Upper lobe of right lung (tissue), 1 donor: Measurements from ENCODE around the gene HPCA. TPM values are rescaled to one million over a fixed set of nuclear protein-coding genes. Genes with fewer than 3 reads are reported as not detected.

ENCODE experiments used
- ATAC-seq: fragments of 200-7000 bp; cut with Tn5 transposase; one replicate; pipeline ENCODE4 v1.9.1; 2020; ENCODE audit warnings: mild to moderate bottlenecking, moderate library complexity
- DNase-seq: peaks from one replicate; pipeline ENCODE4 v3.0.0-alpha.2; 2020
- H3K27ac ChIP-seq: fragments of 200-600 bp; one replicate; pipeline ENCODE4 v1.8.0; 2022
- H3K27me3 ChIP-seq: fragments of 200-600 bp; one replicate; pipeline ENCODE4 v1.8.0; 2022; ENCODE audit warnings: mild to moderate bottlenecking
- H3K36me3 ChIP-seq: fragments of 200-600 bp; one replicate; pipeline ENCODE4 v1.8.0; 2022
- H3K4me1 ChIP-seq: fragments of 200-600 bp; one replicate; pipeline ENCODE4 v1.8.0; 2022
- H3K4me3 ChIP-seq: fragments of 200-600 bp; one replicate; pipeline ENCODE4 v1.8.0; 2022; ENCODE audit warnings: mild to moderate bottlenecking
- H3K9me3 ChIP-seq: fragments of 200-600 bp; one replicate; pipeline ENCODE4 v1.8.0; 2022
- intact Hi-C: fragments of 100-400 bp; cut with DNase I; formaldehyde crosslinking; loops from one replicate; pipeline ENCODE4 v1.11.0; 2022
- total RNA-seq: library from RNA; stranded (reverse); fragmentation: NEBNext Ultra II Directional; extraction: Animal tissue kit (Norgen Biotek cat#: 25700); gene quantifications from one replicate; pipeline ENCODE4 v1.2.1, GENCODE V29; 2021
- TF ChIP-seq, protein P1 (sequence below): fragments of 200-600 bp; IDR thresholded peaks from one replicate; pipeline ENCODE4 v1.8.0; 2022; ENCODE audit warnings: antibody characterized with exemption
- donor health status: DM: no; HTN: yes; CAD: no; lungs with severe emphysema.

The HPCA gene
- total RNA-seq, 1 donor from 2014 or later = not detected

- intact Hi-C loops = loop anchor here (10.0 kb wide), 1 partner anchor 123 kb away; no protein-coding TSS in a partner anchor
- Histone ChIP-seq H3K27ac (no peak overlapping the region), H3K36me3 (peaks cover 13% of the 10 kb centered on the region), H3K4me3 (no peak overlapping the region), H3K27me3 (no peaks in the 10 kb centered on the region), H3K9me3 (no peaks in the 10 kb centered on the region), H3K4me1 (peaks cover 6% of the 10 kb centered on the region)
- no peak for ATAC-seq
- TF ChIP-seq, protein P1, sequence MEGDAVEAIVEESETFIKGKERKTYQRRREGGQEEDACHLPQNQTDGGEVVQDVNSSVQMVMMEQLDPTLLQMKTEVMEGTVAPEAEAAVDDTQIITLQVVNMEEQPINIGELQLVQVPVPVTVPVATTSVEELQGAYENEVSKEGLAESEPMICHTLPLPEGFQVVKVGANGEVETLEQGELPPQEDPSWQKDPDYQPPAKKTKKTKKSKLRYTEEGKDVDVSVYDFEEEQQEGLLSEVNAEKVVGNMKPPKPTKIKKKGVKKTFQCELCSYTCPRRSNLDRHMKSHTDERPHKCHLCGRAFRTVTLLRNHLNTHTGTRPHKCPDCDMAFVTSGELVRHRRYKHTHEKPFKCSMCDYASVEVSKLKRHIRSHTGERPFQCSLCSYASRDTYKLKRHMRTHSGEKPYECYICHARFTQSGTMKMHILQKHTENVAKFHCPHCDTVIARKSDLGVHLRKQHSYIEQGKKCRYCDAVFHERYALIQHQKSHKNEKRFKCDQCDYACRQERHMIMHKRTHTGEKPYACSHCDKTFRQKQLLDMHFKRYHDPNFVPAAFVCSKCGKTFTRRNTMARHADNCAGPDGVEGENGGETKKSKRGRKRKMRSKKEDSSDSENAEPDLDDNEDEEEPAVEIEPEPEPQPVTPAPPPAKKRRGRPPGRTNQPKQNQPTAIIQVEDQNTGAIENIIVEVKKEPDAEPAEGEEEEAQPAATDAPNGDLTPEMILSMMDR = no peak
- DNase-seq = no peak
These were observed 45.5 kb downstream of the HPCA start for GRCh38 chr1:32931760-32932159.

GRCh38 chr1:32933742-32934322 lies 47.5 kb downstream of the HPCA start:
- H3K27me3 ChIP-seq = no peaks in the 10 kb centered on the region
- TF ChIP-seq, protein P1 = no peak
- peak overlapping the region; percentile 6 for H3K27ac ChIP-seq
- peaks cover 7% of the 10 kb centered on the region for H3K4me1 ChIP-seq
- H3K9me3 ChIP-seq = no peaks in the 10 kb centered on the region
- H3K4me3 ChIP-seq = no peak overlapping the region
- intact Hi-C loops = loop anchor here (10.0 kb wide), 1 partner anchor 121 kb away; no protein-coding TSS in a partner anchor
- DNase-seq = no peak
- no peak for ATAC-seq
- peaks cover 34% of the 10 kb centered on the region for H3K36me3 ChIP-seq

- no peaks in the 10 kb centered on the region for H3K27me3 ChIP-seq
- peaks cover 41% of the 10 kb centered on the region for H3K36me3 ChIP-seq
- TF ChIP-seq, protein P1 = no peak
- H3K4me1 ChIP-seq = peaks cover 14% of the 10 kb centered on the region
- H3K27ac ChIP-seq = peak overlapping the region; percentile 6
- DNase-seq (no peak), ATAC-seq (no peak)
- intact Hi-C loops = loop anchor here (10.0 kb wide), 1 partner anchor 120 kb away; no protein-coding TSS in a partner anchor
- no peak overlapping the region for H3K4me3 ChIP-seq
- no peaks in the 10 kb centered on the region for H3K9me3 ChIP-seq
These were observed 48.2 kb downstream of the HPCA start for GRCh38 chr1:32934535-32934934.

GRCh38 chr1:32937061-32937460 lies 50.8 kb downstream of the HPCA start:
- peaks cover 22% of the 10 kb centered on the region for H3K4me1 ChIP-seq
- DNase-seq = no peak
- H3K4me3 ChIP-seq = no peak overlapping the region
- H3K9me3 ChIP-seq = no peaks in the 10 kb centered on the region
- TF ChIP-seq, protein P1 = no peak
- no peak overlapping the region for H3K27ac ChIP-seq
- intact Hi-C loops = loop anchor here (10.0 kb wide), 1 partner anchor 118 kb away; no protein-coding TSS in a partner anchor
- ATAC-seq = no peak
- H3K36me3 ChIP-seq = peaks cover 66% of the 10 kb centered on the region
- no peaks in the 10 kb centered on the region for H3K27me3 ChIP-seq

DNA sequence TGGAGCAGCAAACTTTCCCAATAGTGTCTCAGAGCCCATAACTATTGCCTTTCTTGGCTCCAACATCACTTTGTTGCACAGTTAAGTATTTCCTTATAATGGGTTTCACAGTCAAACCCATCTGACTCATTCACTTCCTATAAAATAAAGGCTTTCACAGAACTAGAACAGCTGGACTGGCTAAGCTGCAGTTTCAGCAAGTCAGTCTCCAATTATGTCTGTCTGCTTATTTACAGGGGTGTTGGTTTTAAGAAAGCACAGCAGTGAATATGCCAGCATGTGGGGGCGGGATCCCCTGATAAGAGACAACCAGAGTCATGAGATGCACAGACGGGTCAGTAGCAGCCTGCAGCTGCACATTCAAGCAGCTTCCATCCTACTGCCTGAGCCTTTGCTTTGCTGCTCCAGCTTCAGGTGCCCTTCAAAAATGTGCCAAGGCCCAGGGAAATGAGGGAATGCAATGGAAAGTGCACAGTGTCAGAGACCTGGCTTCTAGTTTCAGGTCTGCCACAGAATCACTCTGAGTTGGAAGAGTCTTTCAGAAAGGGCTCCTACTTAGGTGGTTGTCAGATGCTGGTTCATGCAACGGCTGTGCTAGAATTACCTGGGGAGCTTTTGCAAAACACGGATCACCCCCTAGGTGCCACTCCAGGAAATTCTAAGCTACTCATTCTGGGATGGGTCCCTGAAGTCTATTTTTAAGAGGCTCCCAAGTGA lies 53.5 kb downstream of the HPCA start:
- Histone ChIP-seq H3K36me3 (peaks cover 94% of the 10 kb centered on the region), H3K4me1 (peaks cover 16% of the 10 kb centered on the region), H3K27ac (peak overlapping the region; percentile 47), H3K9me3 (no peaks in the 10 kb centered on the region), H3K27me3 (no peaks in the 10 kb centered on the region), H3K4me3 (no peak overlapping the region)
- TF ChIP-seq, protein P1 = no peak
- DNase-seq = no peak
- intact Hi-C loops = loop anchor here (10.0 kb wide), 1 partner anchor 115 kb away; no protein-coding TSS in a partner anchor
- peak; percentile 77 for ATAC-seq
